ENCODE results near the gene OR2L3.
"Not testable (repeated sequence)": the region's sequence is repeated elsewhere in the genome, so short reads cannot be mapped to it uniquely, and the experiment has no call there.

Gene OR2L3

GRCh38 chr1:248046536-248046935, at the start of gene OR2L3:
TSS of gene OR2L3 (plus strand) at chr1:248046836. CDS start at chr1:248060682, 13,846 bp downstream.
- no peak for DNase-seq

GRCh38 chr1:247998811-247999210, 47.8 kb upstream of the OR2L3 start:
- DNase-seq, result no peak

- DNase-seq, result no peak
Observed at GRCh38 chr1:248000169-248000568, 46.5 kb upstream of the OR2L3 start.

GRCh38 chr1:248007778-248008177, 38.9 kb upstream of the OR2L3 start:
- DNase-seq, result no peak

- DNase-seq, result no peak
Observed at GRCh38 chr1:248009681-248010080, 37.0 kb upstream of the OR2L3 start.

- no peak for DNase-seq
Observed at GRCh38 chr1:248013229-248013710, 33.4 kb upstream of the OR2L3 start, which contains the start of gene OR2L5. TSS of gene OR2L5 (plus strand) at chr1:248013660. CDS start at chr1:248021948, 8,288 bp downstream.

GRCh38 chr1:248015803-248016202, 30.8 kb upstream of the OR2L3 start:
- DNase-seq, result no peak

GRCh38 chr1:248029770-248030169, 16.9 kb upstream of the OR2L3 start, which contains the start of gene OR2L2:
TSS of gene OR2L2 (plus strand) at chr1:248030070. CDS start at chr1:248038268, 8,198 bp downstream.
- no peak for DNase-seq

- no peak for DNase-seq
Observed at GRCh38 chr1:248045209-248045608, 1.4 kb upstream of the OR2L3 start.

- no peak for DNase-seq
Observed at GRCh38 chr1:248047008-248047407, 372 bp downstream of the OR2L3 start.

- no peak for DNase-seq
Observed at GRCh38 chr1:248054671-248055070, 8.0 kb downstream of the OR2L3 start.

GRCh38 chr1:248055261-248055660, 8.6 kb downstream of the OR2L3 start:
- no peak for DNase-seq

- DNase-seq, result no peak
Observed at GRCh38 chr1:248065071-248065470, 18.4 kb downstream of the OR2L3 start.

GRCh38 chr1:248065604-248066003, 19.0 kb downstream of the OR2L3 start:
- no peak for DNase-seq

GRCh38 chr1:248083864-248084263, 37.2 kb downstream of the OR2L3 start:
- DNase-seq, result not testable (repeated sequence)

GRCh38 chr1:248094884-248095283, 48.2 kb downstream of the OR2L3 start, which contains the start of gene OR2L13:
TSS of gene OR2L13 (plus strand) at chr1:248095184. CDS start at chr1:248099376, 4,192 bp downstream.
- DNase-seq, result no peak

- DNase-seq, result no peak
Observed at GRCh38 chr1:248098529-248098928, 51.9 kb downstream of the OR2L3 start.

- DNase-seq, result no peak
Observed at GRCh38 chr1:248102847-248103246, 56.2 kb downstream of the OR2L3 start.

GRCh38 chr1:248111157-248111556, 64.5 kb downstream of the OR2L3 start:
- DNase-seq, result no peak
